Sigmoid colon (tissue), 7 donors: ENCODE results near the gene PLEKHA7. TPM values are rescaled to one million over a fixed set of nuclear protein-coding genes. Genes with fewer than 3 reads are reported as not detected.

Experiments
- DNase-seq: peaks from one replicate; pipeline ENCODE4 v3.0.0-alpha.2; 2019
- H3K27ac ChIP-seq, 4 donors: fragments of 200-600 bp; sonication (generic); one replicate each; pipeline ENCODE4 v1.5.1; 2016 to 2019; ENCODE audit warnings: mild to moderate bottlenecking in 1 of 4
- H3K27me3 ChIP-seq, 3 donors: fragments of 200-600 bp; sonication (generic); one replicate each; pipeline ENCODE4 v1.5.1; 2019; ENCODE audit warnings: mild to moderate bottlenecking in 1 of 3
- H3K36me3 ChIP-seq, 4 donors: fragments of 200-600 bp; sonication (generic); one replicate each; pipeline ENCODE4 v1.5.1; 2016 to 2019
- H3K4me1 ChIP-seq, 4 donors: fragments of 200-600 bp; sonication (generic); one replicate each; pipeline ENCODE4 v1.5.1; 2017 to 2019
- H3K4me3 ChIP-seq, 4 donors: fragments of 200-600 bp; sonication (generic); one replicate each; pipeline ENCODE4 v1.5.1; 2017 to 2019; ENCODE audit warnings: mild to moderate bottlenecking in 2 of 4, moderate library complexity in 1 of 4
- H3K9me3 ChIP-seq, 4 donors: fragments of 200-600 bp in 3 of 4; sonication (generic) in 3 of 4; one replicate each; pipeline versions ENCODE4 v1.5.1 to v1.6.1; 2013 to 2019
- CTCF ChIP-seq, 4 experiments: fragments of 450-650 bp in 3 of 4; fragments of 200-600 bp in 1 of 4; IDR thresholded peaks; one replicate each; pipeline ENCODE4 v1.5.1; 2016 to 2019; ENCODE audit warnings: antibody characterized with exemption in 4 of 4, mild to moderate bottlenecking in 3 of 4, moderate library complexity in 2 of 4
- EP300 ChIP-seq, 4 donors: sonication (generic); formaldehyde crosslinking; IDR thresholded peaks; one replicate each; pipeline ENCODE4 v1.6.1; 2017; ENCODE audit warnings: antibody characterized with exemption in 4 of 4
- POLR2A ChIP-seq, 2 donors: fragments of 450-650 bp; IDR thresholded peaks; one replicate each; pipeline ENCODE4 v1.6.1; 2016; ENCODE audit warnings: antibody characterized with exemption in 2 of 2, mild to moderate bottlenecking in 2 of 2, moderate library complexity in 2 of 2
- POLR2AphosphoS5 ChIP-seq, 4 donors: sonication (generic); formaldehyde crosslinking; IDR thresholded peaks; one replicate each; pipeline ENCODE4 v1.6.1; 2017; ENCODE audit warnings: antibody characterized with exemption in 4 of 4
- WGBS, 2 donors: extraction: QIAGEN DNeasy Blood & Tissue Kit; methylation state at CpG; one replicate each; pipeline ENCODE4 v1.1.7; 2013; 5-methylcytosine and 5-hydroxymethylcytosine counted together
- intact Hi-C: fragments of 100-400 bp; cut with DNase I; formaldehyde crosslinking; loops from one replicate; pipeline ENCODE4 v1.15.1; 2023
- polyA plus RNA-seq, 3 donors: library from polyadenylated mRNA; stranded (reverse); fragments of 200-250 nt; gene quantifications; one replicate each; pipeline ENCODE4 v1.2.3, GENCODE V29; 2013
- total RNA-seq, 4 donors: library from RNA; depleted of rRNA; stranded (reverse); fragments of >200 nt; gene quantifications; one replicate each; pipeline ENCODE4 v1.1.0, GENCODE V29; 2016
- donor health status: healthy with polysubstance abuse.
- donor health status: Bipolar disorder and iron deficiency.
- donor health status: healthy.

PLEKHA7 gene
- total and polyA plus RNA-seq, 7 donors: 2.9 to 45.3 (median 10.2) TPM

- intact Hi-C loops: no loop called here
- H3K27ac ChIP-seq: no peak overlapping the region
- TF ChIP-seq POLR2AphosphoS5 (IDR thresholded peaks at IDR 0.05) (no peak), POLR2A (IDR thresholded peaks at IDR 0.05) (no peak), CTCF (IDR thresholded peaks at IDR 0.05) (no peak), EP300 (IDR thresholded peaks at IDR 0.05) (no peak)
Measured at GRCh38 chr11:16941935-16942334, 72.3 kb downstream of the PLEKHA7 start.

GRCh38 chr11:16938061-16938460, 76.2 kb downstream of the PLEKHA7 start:
- no peak overlapping the region for H3K4me3 ChIP-seq
- no peak for TF ChIP-seq POLR2A (IDR thresholded peaks at IDR 0.05)
- TF ChIP-seq EP300 (IDR thresholded peaks at IDR 0.05): no peak
- no peak for TF ChIP-seq CTCF (IDR thresholded peaks at IDR 0.05)
- TF ChIP-seq POLR2AphosphoS5 (IDR thresholded peaks at IDR 0.05): no peak
- intact Hi-C loops: loop anchor here (5.0 kb wide), 1 partner anchor 124 kb away; no protein-coding TSS in a partner anchor
- peaks cover 0 to 16% (median 6%) of the 10 kb centered on the region in 4 donors for H3K4me1 ChIP-seq
- WGBS, 2 donors: 88 to 90% methylated on average over 3 of the region's 3 CpGs
- no peak for DNase-seq
- no peaks in the 10 kb centered on the region for H3K9me3 ChIP-seq
- H3K27ac ChIP-seq: no peak overlapping the region
- H3K36me3 ChIP-seq: no peaks in the 10 kb centered on the region
- no peaks in the 10 kb centered on the region for H3K27me3 ChIP-seq

More at GRCh38 chr11:16941935-16942334, 72.3 kb downstream of the PLEKHA7 start:
- WGBS, 2 donors: 76% methylated on average over 5 of the region's 5 CpGs
- Histone ChIP-seq H3K9me3 (no peaks in the 10 kb centered on the region), H3K27me3 (no peaks in the 10 kb centered on the region), H3K4me1 (peaks cover 0 to under 1% (median under 1%) of the 10 kb centered on the region in 4 donors), H3K4me3 (no peak overlapping the region), H3K36me3 (no peaks in the 10 kb centered on the region)
- DNase-seq: no peak

GRCh38 chr11:16936643-16937042, 77.6 kb downstream of the PLEKHA7 start:
- H3K27ac ChIP-seq: no peak overlapping the region
- WGBS, 2 donors: 52 to 78% methylated on average over 1 of the region's 1 CpG

GRCh38 chr11:16935518-16936302, 78.5 kb downstream of the PLEKHA7 start:
- Histone ChIP-seq H3K27me3 (no peaks in the 10 kb centered on the region), H3K4me1 (peaks cover 0 to 16% (median 6%) of the 10 kb centered on the region in 4 donors), H3K36me3 (no peaks in the 10 kb centered on the region), H3K4me3 (no peak overlapping the region), H3K9me3 (no peaks in the 10 kb centered on the region), H3K27ac (no peak overlapping the region)
- WGBS, 2 donors: 38 to 50% methylated on average over 6 of the region's 6 CpGs
- DNase-seq: no peak
- TF ChIP-seq CTCF (IDR thresholded peaks at IDR 0.05) (peak in 3 of 4 experiments; percentile 21 to 55 (median 28)), EP300 (IDR thresholded peaks at IDR 0.05) (no peak)
- intact Hi-C loops: loop anchor here (5.0 kb wide), 1 partner anchor 127 kb away; no protein-coding TSS in a partner anchor

More at GRCh38 chr11:16936643-16937042, 77.6 kb downstream of the PLEKHA7 start:
- peaks cover 0 to 16% (median 6%) of the 10 kb centered on the region in 4 donors for H3K4me1 ChIP-seq
- no peaks in the 10 kb centered on the region for H3K9me3 ChIP-seq
- no peaks in the 10 kb centered on the region for H3K36me3 ChIP-seq
- no peak overlapping the region for H3K4me3 ChIP-seq
- TF ChIP-seq CTCF (IDR thresholded peaks at IDR 0.05) (no peak), EP300 (IDR thresholded peaks at IDR 0.05) (no peak), POLR2A (IDR thresholded peaks at IDR 0.05) (no peak), POLR2AphosphoS5 (IDR thresholded peaks at IDR 0.05) (no peak)
- no peak for DNase-seq
- H3K27me3 ChIP-seq: no peaks in the 10 kb centered on the region
- intact Hi-C loops: loop anchor here (5.0 kb wide), 1 partner anchor 126 kb away; no protein-coding TSS in a partner anchor
